Heart left ventricle (tissue), 16 donors: ENCODE data around the gene FRA10AC1. TPM values are rescaled to one million over a fixed set of nuclear protein-coding genes. Genes with fewer than 3 reads are reported as not detected.
A peak's percentile ranks its signal among the peaks of the same experiment; 100 is the strongest.

Source experiments
- ATAC-seq, 4 donors: fragments of 200-7000 bp; cut with Tn5 transposase; one replicate each; pipeline ENCODE4 v1.9.1; 2020 to 2022; ENCODE audit warnings: moderate library complexity in 4 of 4, mild to moderate bottlenecking in 3 of 4, moderate number of reproducible peaks in 1 of 4
- DNase-seq, 5 donors: peaks; one replicate each; pipeline ENCODE4 v3.0.0-alpha.2; 2020
- H3K27ac ChIP-seq, 12 donors: fragments of 200-600 bp; sonication (generic) in 4 of 12; one replicate each; pipeline versions ENCODE4 v1.5.0 to v1.8.0; 2016 to 2022; ENCODE audit warnings: mild to moderate bottlenecking in 2 of 12
- H3K27me3 ChIP-seq, 9 donors: fragments of 200-600 bp; sonication (generic) in 2 of 9; one replicate each; pipeline versions ENCODE4 v1.5.1 to v1.8.0; 2016 to 2022; ENCODE audit warnings: mild to moderate bottlenecking in 3 of 9
- H3K36me3 ChIP-seq, 9 donors: fragments of 200-600 bp; sonication (generic) in 2 of 9; one replicate each; pipeline versions ENCODE4 v1.5.0 to v1.8.0; 2018 to 2022; ENCODE audit warnings: mild to moderate bottlenecking in 2 of 9
- H3K4me1 ChIP-seq, 12 donors: fragments of 200-600 bp; sonication (generic) in 4 of 12; one replicate each; pipeline versions ENCODE4 v1.5.0 to v1.8.0; 2016 to 2022; ENCODE audit warnings: mild to moderate bottlenecking in 3 of 12
- H3K4me3 ChIP-seq, 12 donors: fragments of 200-600 bp; sonication (generic) in 4 of 12; one replicate each; pipeline versions ENCODE4 v1.5.0 to v1.8.0; 2017 to 2022; ENCODE audit warnings: mild to moderate bottlenecking in 9 of 12, moderate library complexity in 4 of 12
- H3K9me3 ChIP-seq, 12 donors: fragments of 200-600 bp; sonication (generic) in 4 of 12; one replicate each; pipeline versions ENCODE4 v1.5.0 to v1.8.0; 2016 to 2022; ENCODE audit warnings: mild to moderate bottlenecking in 1 of 12
- CTCF ChIP-seq, 12 donors: fragments of 200-600 bp; sonication (generic) in 4 of 12; IDR thresholded peaks; one replicate each; pipeline versions ENCODE4 v1.5.0 to v1.8.0; 2018 to 2022; ENCODE audit warnings: antibody characterized with exemption in 12 of 12, mild to moderate bottlenecking in 5 of 12
- POLR2A ChIP-seq, 2 donors: fragments of 450-650 bp; IDR thresholded peaks; one replicate each; pipeline ENCODE4 v1.6.1; 2017; ENCODE audit warnings: antibody characterized with exemption in 2 of 2, mild to moderate bottlenecking in 2 of 2, moderate library complexity in 2 of 2
- WGBS, 4 donors: extraction: QIAGEN DNeasy Blood & Tissue Kit in 2 of 4; methylation state at CpG; one replicate each; pipeline versions ENCODE4 v1.1.5 to v1.1.7; 2013 to 2018; 5-methylcytosine and 5-hydroxymethylcytosine counted together
- intact Hi-C, 10 donors: fragments of 100-400 bp; cut with DNase I; formaldehyde crosslinking; loops; one replicate each; pipeline versions ENCODE4 v1.11.1 to v1.14.2; 2022
- polyA plus RNA-seq, 2 donors: library from polyadenylated mRNA; stranded (reverse); fragments of 200-250 nt; gene quantifications; one replicate each; pipeline ENCODE4 v1.2.3, GENCODE V29; 2013
- total RNA-seq, 9 donors: library from RNA; depleted of rRNA in 2 of 9; stranded (reverse); fragments of >200 nt in 2 of 9; fragmentation: NEBNext Ultra II Directional in 3 of 9; extraction: Animal tissue kit (Norgen Biotek cat#: 25700) in 3 of 9; gene quantifications; one replicate each; pipeline versions ENCODE4 v1.1.0 to v1.2.4, GENCODE V29; 2016 to 2023
- donor health status: ischemic (EF 13 %, LVEDD 7.1; RV severe dilation, severe dysfunction).
- donor health status: healthy with polysubstance abuse.
- donor health status: DM: no; HTN: yes; CAD: no.
- donor health status: DM: no; HTN: no; CAD: no.
- donor health status: ischemic (EF 25% LVEDD 6.9; RV normal size, moderate dysfunction).
- donor health status: ischemic (EF 25% LVEDD 5.7; RV mildly dilated, moderate dysfunction).
- donor health status: healthy.
- donor health status: DM: yes; HTN: yes; CAD: no.
- donor health status: ischemic (EF 35%, LVEDD 5.7; RV mildly dilated, moderate dysfunction).
- donor health status: nonischemic (EF 11% LVEDD 7.7; RV severe dilation, severe dysfunction).
- donor health status: DM: yes; HTN: yes; CAD: no.
- donor health status: PGD.
- donor health status: ischemic (EF 29% LVEDD 5.4; RV normal size, mild dysfunction).
- donor health status: nonischemic (EF 23%, LVEDD 6.1; RV moderate dilation, normal function).

Gene FRA10AC1
- total and polyA plus RNA-seq, 11 donors, result 5.0 to 20.4 (median 12.2) TPM

DNA sequence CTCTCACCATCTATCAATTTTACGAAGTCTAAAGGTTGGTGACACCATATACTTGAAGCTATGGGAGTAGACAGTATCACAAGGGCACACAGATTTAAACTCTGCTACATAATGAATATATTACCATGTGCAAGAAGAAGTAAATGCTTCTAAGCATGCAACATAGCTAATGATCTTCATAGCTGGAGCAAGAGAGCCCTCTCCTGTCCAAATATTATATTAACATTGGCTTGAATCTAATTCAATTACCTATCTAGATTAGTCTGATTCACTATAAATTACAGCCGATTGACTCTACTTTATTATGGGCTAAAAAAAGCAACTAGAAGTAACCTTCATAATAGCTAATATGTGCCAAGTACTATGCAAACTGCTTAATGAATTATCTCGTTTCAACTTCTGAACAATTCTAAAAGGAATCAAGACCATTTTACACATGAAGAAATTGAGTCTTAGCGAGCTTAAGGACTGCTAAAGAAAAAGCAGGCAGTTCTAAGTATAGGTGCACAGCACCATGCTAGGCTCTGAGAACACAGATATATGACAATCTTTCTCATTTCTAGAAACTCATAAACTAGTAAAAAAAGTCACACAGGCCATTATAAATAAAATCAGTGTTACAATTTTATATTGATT lies 21.9 kb downstream of the FRA10AC1 start:
- Histone ChIP-seq H3K9me3 (no peaks in the 10 kb centered on the region), H3K27ac (no peak overlapping the region), H3K4me3 (no peak overlapping the region), H3K36me3 (peaks cover 0 to 96% (median 73%) of the 10 kb centered on the region in 9 donors), H3K27me3 (no peaks in the 10 kb centered on the region), H3K4me1 (no peaks in the 10 kb centered on the region)
- intact Hi-C loops, result loop anchor here in 8 of 10 donors (2.0 to 10.0 kb wide), 7 partner anchors 123 to 306 kb away; no protein-coding TSS in a partner anchor
- WGBS, 4 donors, result 57 to 77% (median 63%) methylated on average over 4 of the region's 4 CpGs
- DNase-seq (no peak), ATAC-seq (peak in 1 of 4 donors; percentile 68)
- TF ChIP-seq POLR2A (IDR thresholded peaks at IDR 0.05) (no peak), CTCF (IDR thresholded peaks at IDR 0.05) (peak in 10 of 12 donors; percentile 26 to 52 (median 42))

DNA sequence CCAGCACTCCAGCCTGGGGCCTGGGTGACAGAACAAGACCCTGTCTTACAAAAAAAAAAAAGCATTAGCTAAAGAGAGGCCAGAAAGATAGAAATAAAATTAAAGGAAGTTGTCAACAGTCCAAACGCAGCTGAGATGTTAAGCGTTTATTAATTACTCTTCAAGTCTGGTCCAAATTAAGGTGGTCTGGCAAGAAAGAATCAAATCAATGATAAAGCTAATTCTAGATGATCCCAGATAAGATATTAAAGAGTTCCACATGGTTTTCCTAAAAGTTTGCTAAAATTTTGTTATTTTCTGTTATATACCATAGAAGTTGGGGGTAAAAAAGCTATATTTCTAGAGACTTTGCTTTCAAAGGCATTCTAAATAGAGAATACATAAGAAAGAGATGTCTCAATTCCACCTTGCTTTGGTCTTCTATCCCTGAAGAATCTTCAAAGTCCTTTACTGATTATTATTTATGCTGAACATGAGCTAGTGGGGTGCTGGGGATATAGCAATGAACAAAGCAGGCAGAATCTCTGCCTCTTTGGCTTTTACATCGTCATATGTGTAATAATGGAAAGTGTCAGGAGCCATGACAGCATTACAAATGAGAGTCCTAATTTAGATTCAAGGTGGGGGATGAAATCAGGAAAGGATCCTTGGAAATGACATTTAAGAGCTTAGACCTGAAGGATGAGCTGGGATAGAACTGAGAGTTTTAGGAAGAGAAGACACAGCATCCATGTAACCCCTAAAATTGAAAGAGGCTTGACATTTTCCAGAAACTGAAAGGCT lies 23.4 kb downstream of the FRA10AC1 start:
- DNase-seq (no peak), ATAC-seq (peak in 1 of 4 donors; percentile 52)
- H3K4me1 ChIP-seq, result no peaks in the 10 kb centered on the region
- peaks cover 0 to 97% (median 73%) of the 10 kb centered on the region in 9 donors for H3K36me3 ChIP-seq
- no peak overlapping the region for H3K4me3 ChIP-seq
- H3K9me3 ChIP-seq, result no peaks in the 10 kb centered on the region
- WGBS, 4 donors, result 58 to 81% (median 68%) methylated on average over 3 of the region's 3 CpGs
- no peak overlapping the region for H3K27ac ChIP-seq
- H3K27me3 ChIP-seq, result no peaks in the 10 kb centered on the region
- no peak for TF ChIP-seq POLR2A (IDR thresholded peaks at IDR 0.05)
- TF ChIP-seq CTCF (IDR thresholded peaks at IDR 0.05), result no peak
- intact Hi-C loops, result loop anchor here in 2 of 10 donors (5.0 to 10.0 kb wide), 2 partner anchors 124 to 137 kb away; no protein-coding TSS in a partner anchor

DNA sequence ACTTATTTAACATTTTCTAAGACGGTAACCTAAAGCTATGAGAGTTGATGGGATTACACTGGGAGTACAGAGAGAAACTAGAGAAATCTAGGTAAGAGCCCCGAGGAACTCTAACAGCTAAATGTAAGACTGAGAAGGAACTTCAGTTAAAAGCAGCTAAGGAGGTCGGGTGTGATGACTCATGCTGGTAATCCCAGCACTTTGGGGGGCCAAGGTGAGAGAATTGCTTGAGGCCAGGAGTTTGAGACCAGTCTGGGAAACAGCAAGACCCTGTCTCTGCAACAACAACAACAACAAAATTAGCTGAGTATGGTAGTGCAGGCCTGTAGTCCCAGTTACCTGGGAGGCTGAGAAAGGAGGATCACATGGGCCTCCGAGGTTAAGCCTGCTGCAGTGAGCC lies 24.0 kb downstream of the FRA10AC1 start:
- Histone ChIP-seq H3K27ac (no peak overlapping the region), H3K27me3 (no peaks in the 10 kb centered on the region), H3K4me3 (no peak overlapping the region), H3K9me3 (no peaks in the 10 kb centered on the region), H3K36me3 (peaks cover 0 to 97% (median 73%) of the 10 kb centered on the region in 9 donors), H3K4me1 (no peaks in the 10 kb centered on the region)
- TF ChIP-seq POLR2A (IDR thresholded peaks at IDR 0.05) (no peak), CTCF (IDR thresholded peaks at IDR 0.05) (no peak)
- intact Hi-C loops, result loop anchor here in 2 of 10 donors (5.0 to 10.0 kb wide), 2 partner anchors 124 to 136 kb away; no protein-coding TSS in a partner anchor
- 88 to 91% (median 90%) methylated on average over 4 of the region's 4 CpGs for WGBS, 4 donors
- no peak for ATAC-seq
- DNase-seq, result no peak

DNA sequence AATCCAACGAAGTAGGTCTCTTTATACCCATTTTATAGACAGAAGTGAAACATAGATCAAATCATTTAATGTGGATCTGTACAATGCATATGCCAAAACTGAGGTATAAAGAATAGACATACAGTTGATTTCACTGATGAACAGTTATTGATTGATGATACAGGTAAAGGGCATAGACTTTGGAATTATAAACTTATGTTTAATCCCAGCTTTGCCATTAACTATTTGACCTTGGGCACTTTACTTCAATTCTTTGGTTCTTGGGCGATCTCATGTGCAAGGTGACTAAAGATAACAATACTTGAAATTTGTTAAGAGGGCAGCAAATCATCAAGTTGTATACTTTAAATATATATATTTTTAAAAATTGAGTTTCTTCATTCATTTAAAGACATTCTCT lies 28.6 kb downstream of the FRA10AC1 start:
- no peak overlapping the region for H3K27ac ChIP-seq
- H3K4me3 ChIP-seq, result no peak overlapping the region
- no peaks in the 10 kb centered on the region for H3K9me3 ChIP-seq
- DNase-seq, result no peak
- peaks cover 0 to 100% (median 91%) of the 10 kb centered on the region in 9 donors for H3K36me3 ChIP-seq
- ATAC-seq, result no peak
- no peaks in the 10 kb centered on the region for H3K27me3 ChIP-seq
- no peak for TF ChIP-seq CTCF (IDR thresholded peaks at IDR 0.05)
- TF ChIP-seq POLR2A (IDR thresholded peaks at IDR 0.05), result no peak
- H3K4me1 ChIP-seq, result no peaks in the 10 kb centered on the region
- intact Hi-C loops, result loop anchor here in 1 of 10 donors (10.0 kb wide), 1 partner anchor 119 kb away; no protein-coding TSS in a partner anchor
- WGBS, 4 donors, result 91 to 96% (median 94%) methylated on average over 2 of the region's 2 CpGs
